HepG2 (cell line): Measurements from ENCODE around the gene FBF1. TPM values are rescaled to one million over a fixed set of nuclear protein-coding genes. Genes with fewer than 3 reads are reported as not detected.
A peak's percentile ranks its signal among the peaks of the same experiment; 100 is the strongest.

Experiments used
- ATF5 ChIP-seq: sonication (generic); formaldehyde crosslinking; IDR thresholded peaks from 2 replicates; pipeline ENCODE4 v1.4.0; 2020; ENCODE audit warnings: mild to moderate bottlenecking, low read depth, missing genetic modification reagents
- ESRRA ChIP-seq: sonication (generic); formaldehyde crosslinking; IDR thresholded peaks from 2 replicates; pipeline ENCODE4 v1.5.1; 2020; ENCODE audit warnings: mild to moderate bottlenecking, low read depth, missing genetic modification reagents
- GABPA ChIP-seq, 2 experiments: IDR thresholded peaks; 2 replicates each; pipeline ENCODE4 v1.6.1; 2011 to 2016; ENCODE audit warnings: low read depth in 2 of 2, low read length in 1 of 2, missing biosample characterization in 1 of 2, missing genetic modification characterization in 1 of 2
- HNF4G ChIP-seq, 2 experiments: sonication (generic) in 1 of 2; formaldehyde crosslinking in 1 of 2; IDR thresholded peaks; 2 replicates each; pipeline versions ENCODE4 v1.4.0 to v1.6.1; 2011 to 2020; ENCODE audit warnings: borderline replicate concordance in 2 of 2, low read depth in 2 of 2, mild to moderate bottlenecking in 2 of 2, low read length in 1 of 2, missing genetic modification reagents in 1 of 2, moderate library complexity in 1 of 2
- KDM6A ChIP-seq: IDR thresholded peaks from 2 replicates; pipeline ENCODE4 v1.6.1; 2016; ENCODE audit warnings: low read depth
- KLF6 ChIP-seq: IDR thresholded peaks from 2 replicates; pipeline ENCODE4 v1.8.0; 2016; ENCODE audit warnings: missing biosample characterization, missing genetic modification reagents
- KLF9 ChIP-seq: IDR thresholded peaks from 2 replicates; pipeline ENCODE4 v1.6.1; 2016; ENCODE audit warnings: low read depth
- MAFG ChIP-seq: sonication (generic); formaldehyde crosslinking; IDR thresholded peaks from 2 replicates; pipeline ENCODE4 v1.5.1; 2020; ENCODE audit warnings: mild to moderate bottlenecking, missing genetic modification reagents
- MEF2D ChIP-seq: sonication (generic); formaldehyde crosslinking; IDR thresholded peaks from 2 replicates; pipeline ENCODE4 v1.5.1; 2020; ENCODE audit warnings: mild to moderate bottlenecking, missing genetic modification reagents
- TBX2 ChIP-seq: sonication (generic); formaldehyde crosslinking; IDR thresholded peaks from 2 replicates; pipeline ENCODE4 v1.5.0; 2020; ENCODE audit warnings: missing genetic modification reagents, mild to moderate bottlenecking, borderline replicate concordance
- ZBED4 ChIP-seq: sonication (generic); formaldehyde crosslinking; IDR thresholded peaks from 2 replicates; pipeline ENCODE4 v1.4.0; 2020; ENCODE audit warnings: missing genetic modification reagents, borderline replicate concordance
- ZBTB7B ChIP-seq: sonication (generic); formaldehyde crosslinking; IDR thresholded peaks from 2 replicates; pipeline ENCODE4 v1.4.0; 2020; ENCODE audit warnings: missing genetic modification reagents
- ZNF263 ChIP-seq: sonication (generic); formaldehyde crosslinking; IDR thresholded peaks from 2 replicates; pipeline ENCODE4 v1.4.0; 2020; ENCODE audit warnings: missing genetic modification reagents
- ZNF274 ChIP-seq: sonication (generic); formaldehyde crosslinking; IDR thresholded peaks from 2 replicates; pipeline ENCODE4 v1.5.1; 2020; ENCODE audit warnings: mild to moderate bottlenecking, missing genetic modification reagents
- ZNF335 ChIP-seq: sonication (generic); formaldehyde crosslinking; IDR thresholded peaks from 2 replicates; pipeline ENCODE4 v1.4.0; 2020; ENCODE audit warnings: missing genetic modification reagents
- ZNF350 ChIP-seq: sonication (generic); formaldehyde crosslinking; IDR thresholded peaks from 2 replicates; pipeline ENCODE4 v1.4.0; 2020; ENCODE audit warnings: mild to moderate bottlenecking, low read depth, missing genetic modification reagents, borderline replicate concordance
- ZNF543 ChIP-seq: sonication (generic); formaldehyde crosslinking; IDR thresholded peaks from 2 replicates; pipeline ENCODE4 v1.4.0; 2020; ENCODE audit warnings: mild to moderate bottlenecking, missing genetic modification reagents
- ZNF556 ChIP-seq: sonication (generic); formaldehyde crosslinking; IDR thresholded peaks from 2 replicates; pipeline ENCODE4 v1.4.0; 2020; ENCODE audit warnings: mild to moderate bottlenecking, missing genetic modification reagents, borderline replicate concordance
- ZNF580 ChIP-seq: IDR thresholded peaks from 2 replicates; pipeline ENCODE4 v1.6.1; 2016; ENCODE audit warnings: low read depth, borderline replicate concordance
- ZNF598 ChIP-seq: sonication (generic); formaldehyde crosslinking; IDR thresholded peaks from 2 replicates; pipeline ENCODE4 v1.5.1; 2020; ENCODE audit warnings: mild to moderate bottlenecking, missing genetic modification reagents, borderline replicate concordance
- ZNF720 ChIP-seq: sonication (generic); formaldehyde crosslinking; IDR thresholded peaks from 2 replicates; pipeline ENCODE4 v1.4.0; 2020; ENCODE audit warnings: missing genetic modification reagents
- ZNF766 ChIP-seq: sonication (generic); formaldehyde crosslinking; IDR thresholded peaks from 2 replicates; pipeline ENCODE4 v1.5.0; 2020; ENCODE audit warnings: missing genetic modification reagents, borderline replicate concordance
- polyA plus RNA-seq, 8 experiments: library from polyadenylated mRNA; depleted of rRNA in 3 of 8; stranded (reverse) in 7 of 8; unstranded in 1 of 8; fragments of >200 nt; fragmentation: Illumina TruSeq in 4 of 8; extraction: Trizol in 4 of 8; gene quantifications; 2 replicates each; pipeline versions ENCODE4 v1.2.1 to v1.2.3, GENCODE V29; 2011 to 2016; ENCODE audit warnings: low read depth in 4 of 8, missing spikeins in 1 of 8, mixed read lengths in 1 of 8; ENCODE audit not compliant: insufficient read depth in 1 of 8
- total RNA-seq, 5 experiments: library from RNA; depleted of rRNA; stranded (reverse); fragments of >200 nt; fragmentation: Illumina TruSeq; extraction: Trizol; gene quantifications; 2 replicates each; pipeline ENCODE4 v1.2.3, GENCODE V29; 2016; ENCODE audit warnings: low read depth in 1 of 5
- TF ChIP-seq, protein P1 (sequence below): sonication (generic); formaldehyde crosslinking; IDR thresholded peaks from 2 replicates; pipeline ENCODE4 v1.5.1; 2020; ENCODE audit warnings: mild to moderate bottlenecking, missing genetic modification reagents, borderline replicate concordance

The FBF1 gene
- total and polyA plus RNA-seq, 2 of the 13 experiments (the other 11 are each of a cell fraction or from before 2014, with no cell fraction given) = 2.4 to 8.1 TPM

- TF ChIP-seq ZBED4 (CRISPR knock-in tag) (0 out of 2 replicates have a peak, but pooled peaks have one; percentile 18), ZNF556 (CRISPR knock-in tag) (peak; percentile 58; the same call in 1 of the 2 replicates), ZNF720 (CRISPR knock-in tag) (no peak), ZNF543 (CRISPR knock-in tag) (peak; percentile 94), TBX2 (CRISPR knock-in tag) (0 out of 2 replicates have a peak, but pooled peaks have one; percentile 22), KLF9 (CRISPR knock-in tag) (no peak), KLF6 (CRISPR knock-in tag) (no peak), ESRRA (CRISPR knock-in tag) (peak; percentile 61; the same call in 1 of the 2 replicates), ZNF274 (CRISPR knock-in tag) (0 out of 2 replicates have a peak, but pooled peaks have one; percentile 18), ZNF766 (no peak), HNF4G (IDR thresholded peaks at IDR 0.05; ENCODE audit: borderline replicate concordance, low read depth, low read length) (peak; percentile 77; the same call in 1 of the 2 replicates), HNF4G (CRISPR knock-in tag; IDR thresholded peaks at IDR 0.05; ENCODE audit: borderline replicate concordance, low read depth) (no peak), MAFG (no peak), ZBTB7B (CRISPR knock-in tag) (0 out of 2 replicates have a peak, but pooled peaks have one; percentile 37), ZNF598 (CRISPR knock-in tag) (peak; percentile 78; the same call in 1 of the 2 replicates), MEF2D (CRISPR knock-in tag) (no peak), ZNF263 (CRISPR knock-in tag) (0 out of 2 replicates have a peak, but pooled peaks have one; percentile 20), ZNF335 (CRISPR knock-in tag) (0 out of 2 replicates have a peak, but pooled peaks have one; percentile 28), KDM6A (CRISPR knock-in tag) (no peak), GABPA (IDR thresholded peaks at IDR 0.05; ENCODE audit: low read depth, low read length) (no peak), GABPA (CRISPR knock-in tag; IDR thresholded peaks at IDR 0.05; ENCODE audit: low read depth) (peak; percentile 36; the same call in 1 of the 2 replicates), ZNF350 (CRISPR knock-in tag) (0 out of 2 replicates have a peak, but pooled peaks have one; percentile 27), ZNF580 (CRISPR knock-in tag) (peak; percentile 24; the same call in 1 of the 2 replicates), ATF5 (CRISPR knock-in tag) (no peak)
- TF ChIP-seq, protein P1, sequence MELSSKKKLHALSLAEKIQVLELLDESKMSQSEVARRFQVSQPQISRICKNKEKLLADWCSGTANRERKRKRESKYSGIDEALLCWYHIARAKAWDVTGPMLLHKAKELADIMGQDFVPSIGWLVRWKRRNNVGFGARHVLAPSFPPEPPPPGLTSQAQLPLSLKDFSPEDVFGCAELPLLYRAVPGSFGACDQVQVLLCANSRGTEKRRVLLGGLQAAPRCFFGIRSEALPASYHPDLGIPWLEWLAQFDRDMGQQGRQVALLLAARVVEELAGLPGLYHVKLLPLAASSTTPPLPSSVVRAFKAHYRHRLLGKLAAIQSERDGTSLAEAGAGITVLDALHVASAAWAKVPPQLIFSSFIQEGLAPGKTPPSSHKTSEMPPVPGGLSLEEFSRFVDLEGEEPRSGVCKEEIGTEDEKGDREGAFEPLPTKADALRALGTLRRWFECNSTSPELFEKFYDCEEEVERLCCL (CRISPR knock-in tag) = no peak
Observed at GRCh38 chr17:75927286-75927922, 13.4 kb downstream of the FBF1 start (continued).
